Fibroblast of lung (primary cell): ENCODE data around the gene SPTBN1.

ENCODE experiments used
- EZH2 ChIP-seq: IDR thresholded peaks from 2 replicates; pipeline ENCODE4 v1.5.1; 2012; ENCODE audit warnings: low read length, control low read depth, mild to moderate bottlenecking; ENCODE audit errors: missing control alignments
- TF ChIP-seq, protein P1 (sequence below), 2 donors: IDR thresholded peaks in 1 of 2; conservative IDR thresholded peaks in 1 of 2; 1 replicate in 1 of 2; 2 replicates in 1 of 2; pipeline ENCODE4 v1.5.1; 2011 to 2012; ENCODE audit warnings: low read length in 2 of 2, control low read depth in 1 of 2, inconsistent platforms in 1 of 2, low read depth in 1 of 2, mild to moderate bottlenecking in 1 of 2

- TF ChIP-seq, protein P1, sequence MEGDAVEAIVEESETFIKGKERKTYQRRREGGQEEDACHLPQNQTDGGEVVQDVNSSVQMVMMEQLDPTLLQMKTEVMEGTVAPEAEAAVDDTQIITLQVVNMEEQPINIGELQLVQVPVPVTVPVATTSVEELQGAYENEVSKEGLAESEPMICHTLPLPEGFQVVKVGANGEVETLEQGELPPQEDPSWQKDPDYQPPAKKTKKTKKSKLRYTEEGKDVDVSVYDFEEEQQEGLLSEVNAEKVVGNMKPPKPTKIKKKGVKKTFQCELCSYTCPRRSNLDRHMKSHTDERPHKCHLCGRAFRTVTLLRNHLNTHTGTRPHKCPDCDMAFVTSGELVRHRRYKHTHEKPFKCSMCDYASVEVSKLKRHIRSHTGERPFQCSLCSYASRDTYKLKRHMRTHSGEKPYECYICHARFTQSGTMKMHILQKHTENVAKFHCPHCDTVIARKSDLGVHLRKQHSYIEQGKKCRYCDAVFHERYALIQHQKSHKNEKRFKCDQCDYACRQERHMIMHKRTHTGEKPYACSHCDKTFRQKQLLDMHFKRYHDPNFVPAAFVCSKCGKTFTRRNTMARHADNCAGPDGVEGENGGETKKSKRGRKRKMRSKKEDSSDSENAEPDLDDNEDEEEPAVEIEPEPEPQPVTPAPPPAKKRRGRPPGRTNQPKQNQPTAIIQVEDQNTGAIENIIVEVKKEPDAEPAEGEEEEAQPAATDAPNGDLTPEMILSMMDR (conservative IDR thresholded peaks at IDR 0.05 in 1 of 2, IDR thresholded peaks at IDR 0.05 in 1 of 2; ENCODE audit: low read depth in 1 of 2, low read length in 2 of 2): no peak
- TF ChIP-seq EZH2: no peak
Measured at GRCh38 chr2:54420524-54421172, 35.5 kb upstream of the SPTBN1 start.
